GM19463 (cell line): ENCODE data around the gene CORIN.
"Not testable (repeated sequence)": the region's sequence is repeated elsewhere in the genome, so short reads cannot be mapped to it uniquely, and the experiment has no call there.

Experiments
- ATAC-seq: cut with Tn5 transposase; IDR thresholded peaks from one replicate; pipeline ENCODE4 v1.9.1; 2021; ENCODE audit warnings: mild to moderate bottlenecking, moderate library complexity; ENCODE audit not compliant: unreplicated experiment

Gene CORIN

DNA sequence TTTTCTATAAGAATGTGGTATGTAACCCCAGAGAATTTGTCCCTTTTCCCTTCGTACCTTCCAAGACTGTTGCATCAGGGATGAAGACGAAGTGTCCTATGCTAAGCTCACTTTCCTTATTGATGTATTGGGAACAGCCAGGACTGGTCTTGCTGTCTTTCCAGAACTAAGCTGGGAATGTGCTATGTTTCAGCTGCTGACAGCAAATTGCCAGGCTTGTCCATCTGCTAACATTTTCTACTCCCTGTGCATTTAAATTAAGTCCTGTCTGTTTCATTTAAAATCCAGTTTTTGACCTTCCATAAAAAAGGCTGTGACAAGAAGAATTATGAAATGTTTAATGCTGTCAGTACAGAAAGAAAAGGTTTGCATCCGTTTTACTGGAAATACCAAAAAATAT, 264.9 kb downstream of the CORIN start:
- ATAC-seq: no peak

DNA sequence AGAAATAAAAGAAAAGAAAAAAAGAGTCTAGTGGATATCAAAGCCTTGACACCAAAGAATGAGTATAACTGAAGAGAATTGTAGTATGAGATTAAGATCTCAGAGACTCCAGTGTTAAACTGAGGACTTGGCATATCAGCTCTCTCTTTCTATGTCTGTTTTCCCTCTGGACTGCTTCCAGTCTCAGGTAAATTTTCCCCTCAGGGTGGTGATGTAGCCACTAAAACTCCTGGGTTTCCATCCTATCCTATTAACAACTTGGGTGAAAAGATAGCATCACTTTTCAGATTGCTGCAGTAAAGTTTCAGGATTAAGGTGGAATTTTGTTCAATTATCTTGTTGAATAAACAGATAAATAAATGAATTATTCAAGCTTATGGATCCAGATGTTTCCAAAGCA, 267.1 kb downstream of the CORIN start:
- no peak for ATAC-seq

GRCh38 chr4:47567511-47567910, 270.4 kb downstream of the CORIN start:
- no peak for ATAC-seq

DNA sequence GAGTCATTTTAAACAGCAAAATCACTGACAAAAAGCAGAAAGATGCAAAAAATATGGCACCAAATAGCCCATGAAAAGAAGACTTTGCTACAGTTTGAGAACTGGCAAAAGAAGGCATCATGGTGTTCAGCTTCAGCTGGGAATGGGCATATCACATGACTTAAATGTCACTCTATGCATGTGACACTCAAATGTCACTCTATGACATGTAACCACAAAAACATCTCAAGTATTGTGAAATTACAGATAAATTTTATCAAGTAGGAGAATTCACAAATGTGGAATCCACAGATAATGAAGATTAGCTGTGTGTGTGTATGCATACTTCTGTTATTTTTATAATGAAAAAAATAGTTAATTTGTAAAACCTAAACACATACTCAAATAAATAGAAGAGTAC, 270.9 kb downstream of the CORIN start:
- no peak for ATAC-seq

DNA sequence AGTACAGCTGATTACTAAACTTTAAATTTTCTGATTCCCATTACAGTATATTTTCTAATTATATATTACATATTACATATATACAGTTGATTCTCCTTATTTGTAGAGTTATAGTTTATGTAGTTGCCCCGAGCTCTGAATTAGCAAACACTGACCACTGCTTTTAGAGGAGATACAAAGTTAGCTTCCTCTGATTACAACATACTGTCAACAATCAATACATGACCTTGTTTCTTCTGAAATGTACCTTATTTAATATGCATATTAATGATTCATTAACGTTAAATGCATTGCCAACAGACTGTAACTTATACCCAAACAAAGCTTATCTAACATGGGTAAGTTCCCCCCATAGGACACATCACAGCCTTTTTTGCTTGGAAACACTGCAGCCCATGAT, 271.3 kb downstream of the CORIN start:
- no peak for ATAC-seq

DNA sequence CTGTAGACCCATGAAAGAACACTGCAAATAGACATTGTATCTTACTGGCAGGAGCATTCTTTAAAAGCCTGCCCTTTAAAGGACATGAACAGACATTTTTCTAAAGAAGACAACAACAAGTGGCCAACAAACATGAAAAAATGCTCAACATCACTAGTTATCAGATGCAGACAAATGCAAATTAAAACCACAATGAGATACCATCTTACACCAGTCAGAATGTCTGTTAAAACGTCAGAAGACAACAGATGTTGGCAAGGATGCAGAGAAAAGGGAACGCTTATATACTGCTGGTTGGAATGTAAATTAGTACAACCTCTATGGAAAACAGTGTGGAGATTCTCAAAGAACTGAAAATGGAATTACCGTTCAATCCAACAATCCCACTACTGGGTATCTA, 275.6 kb downstream of the CORIN start:
- no peak for ATAC-seq

- no peak for ATAC-seq
Observed at GRCh38 chr4:47561331-47561730, 276.5 kb downstream of the CORIN start.

GRCh38 chr4:47560682-47561081, 277.2 kb downstream of the CORIN start:
- ATAC-seq: no peak

GRCh38 chr4:47557255-47557654, 280.6 kb downstream of the CORIN start:
- no peak for ATAC-seq

- not testable (repeated sequence) for ATAC-seq
Observed at GRCh38 chr4:47555920-47556319, 281.9 kb downstream of the CORIN start.

- ATAC-seq: no peak
Observed at GRCh38 chr4:47553329-47554125, 284.3 kb downstream of the CORIN start.

GRCh38 chr4:47551682-47552081, 286.2 kb downstream of the CORIN start:
- ATAC-seq: no peak

DNA sequence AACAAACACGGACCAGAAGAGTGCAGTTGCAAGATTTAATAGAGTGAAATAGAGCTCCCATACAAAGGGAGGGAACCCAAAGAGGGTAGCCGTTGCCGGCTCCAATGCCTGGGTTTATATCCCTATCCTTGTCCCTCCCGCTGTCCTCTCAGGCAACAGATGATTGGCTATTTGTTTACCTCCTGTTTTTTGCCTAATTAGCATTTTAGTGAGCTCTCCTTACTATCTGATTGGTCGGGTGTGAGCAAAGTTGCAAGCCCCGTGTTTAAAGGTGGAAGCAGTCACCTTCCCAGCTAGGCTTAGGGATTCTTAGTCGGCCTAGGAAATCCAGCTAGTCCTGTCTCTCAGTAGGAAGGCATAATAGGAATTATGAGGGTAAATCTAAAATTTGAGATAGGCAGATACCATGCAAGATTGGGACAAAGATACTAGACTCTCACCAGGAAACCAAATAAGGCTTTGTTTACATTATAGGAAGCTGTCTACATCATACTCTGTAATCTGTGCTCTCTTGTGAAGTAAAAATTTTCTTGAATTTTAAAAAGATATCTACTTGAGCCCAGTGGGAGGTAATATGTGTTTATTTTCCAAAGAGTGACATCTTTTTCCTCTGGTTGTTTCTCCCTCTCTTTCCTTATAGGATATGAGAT, 286.8 kb downstream of the CORIN start:
- ATAC-seq: no peak

- not testable (repeated sequence) for ATAC-seq
Observed at GRCh38 chr4:47550357-47550756, 287.5 kb downstream of the CORIN start.
